PFSK-1 (cell line): ENCODE data around the gene DLGAP1.

ENCODE experiments used
- FOXP2 ChIP-seq: optimal IDR thresholded peaks from 2 replicates; pipeline ENCODE3; 2011; ENCODE audit warnings: borderline replicate concordance, control low read depth, inconsistent platforms; ENCODE audit not compliant: insufficient read depth; ENCODE audit errors: extremely low read length, extremely low read depth
- POLR2AphosphoS5 ChIP-seq: IDR thresholded peaks from 2 replicates; pipeline ENCODE4 v1.6.1; 2012; ENCODE audit warnings: low read depth, mild to moderate bottlenecking, control low read depth, low read length, moderate library complexity
- REST ChIP-seq, 2 experiments: IDR thresholded peaks; 2 replicates each; pipeline versions ENCODE4 v1.6.1 to v1.8.0; 2011 to 2012; ENCODE audit warnings: low read depth in 2 of 2, low read length in 2 of 2, control low read depth in 1 of 2, inconsistent platforms in 1 of 2, mild to moderate bottlenecking in 1 of 2, moderate library complexity in 1 of 2; ENCODE audit not compliant: insufficient read depth in 1 of 2
- SIN3A ChIP-seq: IDR thresholded peaks from 2 replicates; pipeline ENCODE4 v1.6.1; 2012; ENCODE audit warnings: mild to moderate bottlenecking, low read length, moderate library complexity, borderline replicate concordance; ENCODE audit not compliant: insufficient read depth
- TAF1 ChIP-seq: IDR thresholded peaks from 2 replicates; pipeline ENCODE4 v1.6.1; 2012; ENCODE audit warnings: low read length, control low read depth, borderline replicate concordance; ENCODE audit not compliant: insufficient read depth

The DLGAP1 gene

DNA sequence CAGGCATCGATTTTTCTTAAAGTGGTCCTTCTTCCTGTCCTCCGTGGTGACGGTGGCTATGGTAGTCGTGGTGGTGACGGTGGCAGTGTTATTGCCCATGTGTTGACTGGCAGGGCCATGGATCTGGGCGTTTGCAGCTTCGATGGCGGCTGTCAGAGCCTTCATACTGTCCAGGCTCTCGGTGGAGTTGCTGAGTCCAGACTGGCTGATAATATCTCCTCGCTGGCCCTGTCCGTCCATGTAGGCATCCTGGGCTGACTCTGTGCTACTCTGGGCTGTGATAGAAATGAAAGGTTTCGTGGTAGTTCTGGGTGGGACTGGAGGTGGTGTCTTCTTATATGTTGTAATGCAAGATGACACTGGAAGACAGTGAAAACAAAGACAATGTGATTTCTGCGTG, 873.2 kb downstream of the DLGAP1 start:
- TF ChIP-seq FOXP2 = no peak
- TF ChIP-seq SIN3A = no peak
- no peak for TF ChIP-seq TAF1
- TF ChIP-seq POLR2AphosphoS5 = no peak
- TF ChIP-seq REST (IDR thresholded peaks at IDR 0.05; ENCODE audit: insufficient read depth in 1 of 2, low read depth in 2 of 2, low read length in 2 of 2) = no peak

DNA sequence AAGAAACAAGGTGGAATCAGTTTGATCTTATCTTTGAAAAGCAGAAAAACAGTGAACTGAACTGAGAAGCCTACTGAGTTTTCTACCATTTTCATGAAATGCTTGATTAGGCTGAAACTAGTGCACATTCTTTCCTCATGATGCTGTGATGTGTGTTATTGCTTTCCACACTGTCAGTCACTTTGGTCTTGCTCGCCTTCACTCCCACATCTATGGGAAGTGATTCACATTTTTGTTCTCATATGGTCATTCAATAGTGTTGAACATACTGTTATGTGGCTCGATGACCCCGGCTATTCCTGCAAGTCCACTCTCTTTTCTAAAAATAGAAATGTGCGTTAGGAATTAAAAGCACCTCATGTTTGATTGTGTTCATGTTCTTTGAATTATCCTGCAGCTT, 875.4 kb downstream of the DLGAP1 start:
- TF ChIP-seq SIN3A = no peak

DNA sequence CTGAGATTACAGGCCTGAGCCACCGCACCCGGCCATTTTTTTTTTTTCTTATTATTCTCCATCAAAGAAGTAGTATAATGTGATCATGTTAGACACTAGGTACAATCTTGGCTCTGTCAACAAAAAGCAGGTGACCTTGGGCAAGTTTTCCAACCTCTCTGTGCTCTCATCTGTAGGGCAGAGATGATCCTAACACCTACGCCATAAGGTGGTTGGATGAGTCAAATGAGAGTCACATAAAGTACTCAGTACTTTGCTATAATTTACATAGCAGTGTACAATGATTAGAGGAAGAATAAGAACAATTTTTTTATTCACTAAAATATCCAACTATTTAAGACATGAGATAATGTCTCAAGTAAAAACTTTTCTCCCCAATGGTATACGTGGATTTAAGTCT, 876.5 kb downstream of the DLGAP1 start:
- TF ChIP-seq SIN3A (no peak), TAF1 (no peak), REST (IDR thresholded peaks at IDR 0.05; ENCODE audit: insufficient read depth in 1 of 2, low read depth in 2 of 2, low read length in 2 of 2) (no peak), POLR2AphosphoS5 (no peak), FOXP2 (no peak)

- TF ChIP-seq FOXP2 (no peak), TAF1 (no peak), REST (IDR thresholded peaks at IDR 0.05; ENCODE audit: insufficient read depth in 1 of 2, low read depth in 2 of 2, low read length in 2 of 2) (no peak)
Measured at GRCh38 chr18:3577281-3577855, 877.7 kb downstream of the DLGAP1 start.

GRCh38 chr18:3572761-3573160, 882.3 kb downstream of the DLGAP1 start:
- TF ChIP-seq POLR2AphosphoS5 (no peak), TAF1 (no peak), REST (IDR thresholded peaks at IDR 0.05; ENCODE audit: insufficient read depth in 1 of 2, low read depth in 2 of 2, low read length in 2 of 2) (no peak), SIN3A (no peak), FOXP2 (no peak)
